GM21390 (cell line): ENCODE results near the gene GSE1.
"Not testable (repeated sequence)": the region's sequence is repeated elsewhere in the genome, so short reads cannot be mapped to it uniquely, and the experiment has no call there.

ENCODE experiments used
- ATAC-seq: cut with Tn5 transposase; IDR thresholded peaks from one replicate; pipeline ENCODE4 v1.9.1; 2021; ENCODE audit not compliant: unreplicated experiment

The GSE1 gene

GRCh38 chr16:85589688-85590505, 23.2 kb upstream of the GSE1 start:
- ATAC-seq = no peak

DNA sequence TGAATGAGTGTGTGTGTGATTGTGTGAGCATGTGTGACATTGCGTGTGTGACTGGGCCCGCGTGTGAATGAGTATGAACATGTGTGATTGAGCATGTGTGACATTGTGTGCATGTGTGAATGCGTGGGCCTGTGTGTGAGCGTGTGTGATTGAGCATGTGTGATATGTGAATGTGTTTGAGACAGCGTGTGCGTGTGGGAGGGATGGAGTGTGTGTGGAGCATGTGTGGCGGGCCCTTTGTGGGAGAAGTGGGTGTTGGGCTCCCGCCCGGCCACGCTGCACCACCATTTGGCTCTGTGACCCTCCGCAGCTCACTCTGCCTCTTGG, 22.7 kb upstream of the GSE1 start:
- no peak for ATAC-seq

- no peak for ATAC-seq
Observed at GRCh38 chr16:85591381-85591780, 21.7 kb upstream of the GSE1 start.

- not testable (repeated sequence) for ATAC-seq
Observed at GRCh38 chr16:85592277-85592676, 20.8 kb upstream of the GSE1 start.

DNA sequence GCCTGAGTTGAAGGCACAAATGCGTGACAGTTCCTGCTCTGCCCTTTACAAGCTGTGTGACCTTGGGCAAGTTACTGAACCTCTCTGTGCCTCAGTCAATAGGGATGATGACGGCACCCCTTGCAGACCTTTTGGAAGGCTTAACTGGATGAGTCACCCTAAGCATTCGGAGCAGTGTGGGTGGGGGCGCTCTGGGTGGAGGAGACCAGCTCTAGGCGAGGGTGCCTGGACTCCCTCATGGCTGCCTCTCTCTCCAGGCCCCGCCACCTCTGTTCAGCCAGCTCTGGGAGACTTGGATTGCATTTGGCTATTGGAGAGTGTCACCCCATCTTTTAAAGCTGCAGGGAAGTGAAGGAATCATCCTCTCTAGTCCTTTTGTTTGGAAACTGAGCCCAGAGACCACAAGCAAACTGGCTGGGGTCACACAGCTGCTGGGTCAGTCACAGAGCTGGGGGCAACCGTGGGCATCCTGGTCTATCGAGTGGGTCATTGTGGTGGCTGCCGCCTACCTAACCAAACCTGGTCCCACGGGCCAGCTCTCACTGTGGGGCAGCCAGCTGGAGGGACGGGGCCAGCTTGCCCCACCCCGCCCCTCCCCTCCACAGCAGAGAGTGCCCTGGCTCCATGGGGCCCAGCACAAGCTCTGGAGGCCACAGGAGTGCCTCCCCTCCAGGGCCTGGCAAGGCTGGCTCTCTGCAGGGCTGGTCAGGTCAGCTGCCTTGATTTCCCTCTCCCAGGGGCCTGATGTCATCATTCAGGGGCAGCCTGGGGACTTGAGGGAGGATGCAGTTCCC, 20.2 kb upstream of the GSE1 start:
- no peak for ATAC-seq

DNA sequence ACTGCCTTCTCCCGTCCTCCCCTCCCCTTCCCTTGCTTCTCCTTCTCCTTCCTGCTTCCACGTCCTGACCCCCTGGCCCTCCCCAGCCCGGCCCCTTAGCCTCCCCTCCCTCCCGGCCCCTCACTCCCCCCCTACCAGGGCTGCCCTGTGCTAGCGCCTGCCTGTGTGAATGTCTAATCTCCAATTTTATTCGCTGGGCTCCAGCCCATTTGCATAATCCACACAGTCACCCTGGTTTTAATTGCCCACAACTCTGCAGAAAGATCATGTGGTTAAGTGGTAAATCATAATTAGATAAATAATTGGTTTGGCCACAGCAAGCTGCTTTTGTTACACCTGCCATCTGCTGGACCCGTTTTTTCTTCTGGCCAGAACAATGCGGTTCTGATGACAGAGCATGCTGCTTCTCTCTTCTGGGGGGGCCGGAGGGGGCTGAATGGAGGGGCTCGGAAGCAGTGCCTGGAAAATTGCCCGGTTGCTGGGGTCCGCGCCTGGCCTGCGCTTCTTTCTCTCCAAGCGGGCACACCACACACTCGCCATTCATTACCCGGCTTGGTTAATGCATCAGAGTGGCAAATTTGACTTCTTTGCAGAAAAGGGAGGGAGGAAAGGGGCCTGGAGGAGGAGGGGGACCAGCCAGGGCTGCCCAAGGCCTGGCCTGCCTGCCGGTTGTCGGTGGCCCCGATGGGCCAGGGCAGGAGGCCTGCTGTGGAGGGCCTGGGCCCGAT, 19.5 kb upstream of the GSE1 start:
- ATAC-seq = no peak

- ATAC-seq = no peak
Observed at GRCh38 chr16:85594273-85594977, 18.7 kb upstream of the GSE1 start.

DNA sequence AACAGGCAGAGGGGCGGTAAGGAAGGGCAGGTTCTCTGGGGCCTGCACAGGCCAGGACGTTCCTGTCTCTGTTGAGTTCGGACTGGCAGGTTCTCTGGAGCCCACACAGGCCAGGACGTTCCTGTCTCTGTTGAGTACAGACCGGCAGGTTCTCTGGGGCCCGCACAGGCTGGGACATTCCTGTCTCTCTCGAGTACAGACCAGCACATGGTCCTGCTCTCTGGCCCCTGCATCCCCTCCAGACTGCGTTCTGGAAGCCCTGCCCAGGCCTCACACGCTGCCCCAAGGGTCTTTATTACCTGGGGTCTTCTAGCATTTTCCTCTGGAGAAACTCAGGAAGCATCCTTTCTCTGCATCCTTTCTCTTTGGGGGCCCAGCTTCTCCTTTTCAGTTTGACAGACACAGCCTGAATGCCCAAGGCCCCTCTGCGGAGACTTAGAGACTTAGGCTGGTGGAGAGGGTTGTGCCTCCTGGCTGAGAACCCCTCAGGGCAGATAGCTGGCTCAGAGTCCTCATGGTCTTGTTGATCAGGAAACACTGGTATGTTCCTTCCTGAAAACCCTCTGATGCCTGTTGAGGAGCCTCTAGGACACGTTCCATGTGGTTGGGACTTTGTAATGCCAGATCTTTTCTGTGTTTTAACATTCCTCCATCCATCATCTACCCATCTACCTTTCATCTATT, 18.0 kb upstream of the GSE1 start:
- ATAC-seq = no peak

DNA sequence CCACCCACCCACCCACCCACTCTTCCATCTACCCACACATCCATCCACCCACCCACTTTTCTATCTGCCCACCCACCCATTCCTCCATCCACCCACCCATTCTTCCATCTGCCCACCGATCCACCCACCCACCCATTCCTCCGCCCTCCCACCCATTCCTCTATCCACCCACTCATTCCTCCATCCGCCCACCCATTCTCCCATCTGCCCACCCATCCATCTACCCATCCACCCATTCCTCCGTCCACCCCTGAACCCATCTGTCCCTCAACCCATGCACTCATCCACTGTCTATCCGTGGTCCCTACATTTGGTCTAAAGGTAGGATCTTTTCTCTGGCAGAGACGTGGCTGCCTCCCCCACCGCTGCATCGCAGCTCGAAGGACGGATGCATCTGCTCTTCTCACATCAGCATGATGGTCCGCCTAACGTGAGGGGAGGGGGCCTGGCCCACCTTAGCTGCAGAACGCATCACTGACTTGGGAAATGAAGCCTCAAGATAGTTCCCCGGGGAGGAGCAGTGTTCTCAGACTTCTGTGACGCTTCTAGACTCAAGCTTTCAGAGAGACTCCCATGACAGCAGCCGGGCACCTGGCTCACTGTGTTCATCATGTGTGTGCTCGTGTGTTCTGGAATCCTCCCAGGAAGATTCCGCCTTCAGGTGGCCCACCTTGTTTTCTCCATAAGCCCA, 17.2 kb upstream of the GSE1 start:
- ATAC-seq = no peak

- ATAC-seq = no peak
Observed at GRCh38 chr16:85598141-85598540, 15.0 kb upstream of the GSE1 start.

GRCh38 chr16:85600078-85600477, 13.0 kb upstream of the GSE1 start:
- no peak for ATAC-seq

DNA sequence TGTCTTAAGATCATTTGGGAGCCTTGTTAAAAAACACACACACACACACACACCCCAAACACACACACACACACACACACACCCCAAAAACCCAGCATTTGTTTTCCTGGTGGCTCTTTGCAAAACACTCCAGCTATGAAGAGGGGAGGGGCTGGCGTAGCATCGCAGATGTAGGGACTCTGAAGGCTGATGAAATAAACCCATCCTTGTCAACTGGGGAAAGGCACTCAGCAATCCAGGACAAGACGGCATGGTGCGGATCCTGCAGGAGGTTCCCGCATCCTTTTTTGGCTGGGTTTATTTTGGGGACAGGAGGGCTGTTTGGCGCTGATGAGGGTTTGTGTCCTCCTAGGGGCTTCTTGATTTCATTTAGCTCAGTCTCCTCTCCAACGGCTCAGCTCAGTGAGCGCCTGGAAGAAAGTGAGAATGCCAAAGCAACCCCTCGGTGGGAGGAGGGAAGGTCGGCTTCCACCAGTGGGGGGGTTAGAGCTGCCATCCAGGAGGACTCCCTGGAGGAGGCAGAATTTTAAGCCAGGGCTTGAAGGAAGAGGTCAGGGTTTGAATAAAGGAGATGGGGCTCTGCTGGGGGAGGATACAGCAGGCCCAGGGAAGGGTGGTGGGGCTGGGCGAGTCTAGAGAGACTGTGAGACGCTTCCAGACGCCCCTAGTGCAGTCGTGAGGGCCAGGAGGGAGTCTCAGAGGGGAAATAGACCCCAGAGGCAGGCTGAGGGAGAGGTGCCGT, 12.4 kb upstream of the GSE1 start:
- ATAC-seq = no peak

GRCh38 chr16:85601272-85601639, 11.9 kb upstream of the GSE1 start:
- no peak for ATAC-seq

- no peak for ATAC-seq
Observed at GRCh38 chr16:85601730-85602401, 11.3 kb upstream of the GSE1 start.

DNA sequence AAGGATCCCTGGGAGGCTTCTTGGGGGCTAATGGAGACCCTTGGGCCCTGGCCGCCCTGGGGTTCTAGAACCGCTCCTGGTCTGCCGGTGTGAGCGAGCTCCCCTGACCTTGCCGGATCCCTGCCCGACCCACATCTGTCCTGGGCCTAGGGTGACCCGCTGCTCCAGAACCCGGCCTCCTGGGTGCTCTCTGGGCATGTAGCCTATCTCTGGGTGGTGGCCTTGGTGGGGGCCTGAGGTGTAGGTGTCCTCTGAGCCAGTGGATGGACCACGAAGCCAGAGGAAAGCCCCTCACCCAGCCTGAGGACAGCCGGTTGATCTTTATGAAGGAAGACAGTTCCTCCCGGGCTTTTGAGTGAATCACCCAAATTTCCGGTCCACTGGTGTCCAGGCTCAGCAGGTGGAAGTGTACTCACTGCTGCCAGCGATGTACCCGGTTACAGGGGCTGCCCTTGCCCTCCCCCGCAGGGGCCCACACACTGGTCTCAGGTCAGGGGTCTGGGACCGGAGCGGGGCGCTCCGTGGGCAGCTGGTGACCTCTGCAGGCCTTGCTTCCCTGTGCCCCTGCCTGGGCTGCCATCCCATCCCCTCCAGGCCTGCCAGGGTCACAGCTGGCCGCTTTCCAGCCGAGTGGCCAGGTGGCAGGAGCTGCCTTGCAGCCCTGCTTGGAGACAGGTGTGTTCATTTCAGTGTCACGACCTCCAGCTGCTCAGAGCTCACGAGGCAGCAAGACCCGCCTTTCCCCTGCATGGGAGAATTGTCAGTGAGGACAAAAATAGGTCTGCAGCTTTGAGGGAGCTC, 10.5 kb upstream of the GSE1 start:
- no peak for ATAC-seq

- no peak for ATAC-seq
Observed at GRCh38 chr16:85603203-85603755, 9.8 kb upstream of the GSE1 start.

DNA sequence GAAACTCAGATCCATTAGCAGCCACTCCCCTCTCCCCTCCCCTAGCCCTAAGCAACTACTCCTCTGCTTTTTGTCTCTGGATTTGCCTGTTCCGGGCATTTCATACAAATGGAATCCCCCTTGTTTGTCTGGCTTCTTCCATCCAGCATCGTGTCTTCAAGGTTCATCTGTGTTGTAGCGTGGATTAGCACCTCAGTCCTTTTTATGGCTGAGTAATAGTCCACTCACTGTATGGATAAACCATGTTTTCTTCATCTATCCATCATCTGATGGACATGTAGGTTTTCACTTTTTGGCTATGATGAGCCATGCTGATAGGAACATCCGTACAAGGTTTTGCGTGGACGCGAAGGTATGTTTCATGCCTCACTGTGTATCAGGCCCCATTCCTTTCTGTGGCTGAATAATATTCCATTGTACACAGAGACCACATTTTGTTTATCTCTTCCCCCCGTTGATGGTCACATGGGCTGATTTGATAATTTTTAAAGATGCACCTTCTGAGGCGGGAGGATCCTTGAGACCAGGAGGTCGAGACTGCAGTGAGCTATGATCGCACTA, 8.9 kb upstream of the GSE1 start:
- no peak for ATAC-seq
